Liver (tissue), 9 donors: ENCODE data around the gene CLCF1. TPM values are rescaled to one million over a fixed set of nuclear protein-coding genes. Genes with fewer than 3 reads are reported as not detected.

Experiments
- DNase-seq: peaks from one replicate; pipeline ENCODE4 v3.0.0-alpha.2; 2017; ENCODE audit warnings: low spot score
- H3K27ac ChIP-seq, 2 donors: one replicate each; pipeline ENCODE4 v1.7.0; 2013; ENCODE audit warnings: inconsistent platforms in 2 of 2, low read length in 2 of 2, control low read depth in 1 of 2, low read depth in 1 of 2, mild to moderate bottlenecking in 1 of 2
- H3K27me3 ChIP-seq, 4 donors: one replicate each; pipeline versions ENCODE4 v1.6.1 to v1.7.0; 2013; ENCODE audit warnings: low read length in 3 of 4, inconsistent platforms in 1 of 4, mild to moderate bottlenecking in 1 of 4, moderate library complexity in 1 of 4; ENCODE audit not compliant: control insufficient read depth in 4 of 4, insufficient read depth in 4 of 4
- H3K36me3 ChIP-seq, 4 donors: one replicate each; pipeline versions ENCODE4 v1.6.1 to v1.7.0; 2013; ENCODE audit warnings: low read length in 3 of 4, mild to moderate bottlenecking in 3 of 4, low read depth in 1 of 4, moderate library complexity in 1 of 4; ENCODE audit not compliant: control insufficient read depth in 4 of 4, insufficient read depth in 3 of 4
- H3K4me1 ChIP-seq, 4 donors: one replicate each; pipeline versions ENCODE4 v1.6.1 to v1.7.0; 2013; ENCODE audit warnings: low read length in 3 of 4, mild to moderate bottlenecking in 3 of 4, moderate library complexity in 1 of 4; ENCODE audit not compliant: control insufficient read depth in 4 of 4, insufficient read depth in 4 of 4
- H3K4me3 ChIP-seq, 3 donors: one replicate each; pipeline versions ENCODE4 v1.6.1 to v1.7.0; 2013; ENCODE audit warnings: low read length in 3 of 3, control low read depth in 1 of 3, low read depth in 1 of 3, mild to moderate bottlenecking in 1 of 3
- H3K9ac ChIP-seq, 2 donors: one replicate each; pipeline ENCODE4 v1.7.0; 2013; ENCODE audit warnings: low read length in 2 of 2, mild to moderate bottlenecking in 2 of 2, moderate library complexity in 2 of 2, control low read depth in 1 of 2, low read depth in 1 of 2
- H3K9me3 ChIP-seq, 4 donors: one replicate each; pipeline versions ENCODE4 v1.6.1 to v1.7.0; 2013; ENCODE audit warnings: low read length in 3 of 4; ENCODE audit not compliant: control insufficient read depth in 4 of 4
- EGR1 ChIP-seq, 2 donors: IDR thresholded peaks; 2 replicates each; pipeline ENCODE4 v1.6.1; 2016 to 2018; ENCODE audit warnings: antibody characterized with exemption in 2 of 2, low read depth in 2 of 2
- FOXA1 ChIP-seq: IDR thresholded peaks from 2 replicates; pipeline ENCODE4 v1.6.1; 2016; ENCODE audit warnings: antibody characterized with exemption
- FOXA2 ChIP-seq: IDR thresholded peaks from 2 replicates; pipeline ENCODE4 v1.6.1; 2016; ENCODE audit warnings: antibody characterized with exemption
- GABPA ChIP-seq, 2 donors: IDR thresholded peaks in 1 of 2; conservative IDR thresholded peaks in 1 of 2; 2 replicates each; pipeline ENCODE4 v1.6.1; 2016; ENCODE audit warnings: antibody characterized with exemption in 2 of 2, mild to moderate bottlenecking in 1 of 2, moderate library complexity in 1 of 2
- HNF4A ChIP-seq, 2 donors: conservative IDR thresholded peaks; 2 replicates each; pipeline ENCODE4 v1.6.1; 2016; ENCODE audit warnings: antibody characterized with exemption in 2 of 2, mild to moderate bottlenecking in 2 of 2
- NR2F2 ChIP-seq: IDR thresholded peaks from 2 replicates; pipeline ENCODE4 v1.6.1; 2016; ENCODE audit warnings: antibody characterized with exemption
- RAD21 ChIP-seq, 2 donors: IDR thresholded peaks; 2 replicates each; pipeline ENCODE4 v1.6.1; 2016; ENCODE audit warnings: antibody characterized with exemption in 2 of 2, mild to moderate bottlenecking in 2 of 2
- RXRA ChIP-seq, 2 donors: IDR thresholded peaks; 2 replicates each; pipeline ENCODE4 v1.6.1; 2017 to 2018; ENCODE audit warnings: antibody characterized with exemption in 2 of 2, mild to moderate bottlenecking in 1 of 2
- SP1 ChIP-seq: IDR thresholded peaks from 2 replicates; pipeline ENCODE4 v1.6.1; 2018; ENCODE audit warnings: antibody characterized with exemption, mild to moderate bottlenecking
- TAF1 ChIP-seq: conservative IDR thresholded peaks from 2 replicates; pipeline ENCODE4 v1.6.1; 2016; ENCODE audit warnings: antibody characterized with exemption, mild to moderate bottlenecking
- YY1 ChIP-seq: IDR thresholded peaks from 2 replicates; pipeline ENCODE4 v1.6.1; 2016; ENCODE audit warnings: antibody characterized with exemption, mild to moderate bottlenecking
- WGBS: extraction: QIAGEN DNeasy Blood & Tissue Kit; methylation state at CpG from one replicate; pipeline ENCODE4 v1.1.7; 2013; 5-methylcytosine and 5-hydroxymethylcytosine counted together
- polyA plus RNA-seq, 2 donors: library from polyadenylated mRNA; stranded (reverse) in 1 of 2; unstranded in 1 of 2; fragments of 200-250 nt in 1 of 2; fragments of >200 nt in 1 of 2; fragmentation: Nextera tagmentation in 1 of 2; extraction: Ambion mirVana in 1 of 2; gene quantifications; one replicate each; pipeline versions ENCODE4 v1.2.1 to v1.2.3, GENCODE V29; 2013 to 2015
- total RNA-seq, 2 donors: library from RNA; depleted of rRNA; stranded (reverse); fragments of >200 nt; gene quantifications; one replicate each; pipeline ENCODE4 v1.2.3, GENCODE V29; 2014
- TF ChIP-seq, protein P1 (sequence below): IDR thresholded peaks from 2 replicates; pipeline ENCODE4 v1.6.1; 2016; ENCODE audit warnings: antibody characterized with exemption
- TF ChIP-seq, protein P2 (sequence below): IDR thresholded peaks from 2 replicates; pipeline ENCODE4 v1.6.1; 2016; ENCODE audit warnings: antibody characterized with exemption, mild to moderate bottlenecking
- TF ChIP-seq, protein P3 (sequence below): fragments of 150-350 bp; IDR thresholded peaks from 2 replicates; pipeline ENCODE4 v1.5.1; 2017; ENCODE audit warnings: improper control_type of control experiment, low read depth, low read length; ENCODE audit not compliant: missing input control
- TF ChIP-seq, protein P4 (sequence below): IDR thresholded peaks from 2 replicates; pipeline ENCODE4 v1.6.1; 2016; ENCODE audit warnings: antibody characterized with exemption
- donor health status: healthy.
- donor health status: healthy.
- donor health status: healthy.
- donor health status: healthy.
- donor health status: healthy.

CLCF1 gene
- total and polyA plus RNA-seq, 4 donors: 0.14 to 1.8 (median 0.20) TPM

DNA sequence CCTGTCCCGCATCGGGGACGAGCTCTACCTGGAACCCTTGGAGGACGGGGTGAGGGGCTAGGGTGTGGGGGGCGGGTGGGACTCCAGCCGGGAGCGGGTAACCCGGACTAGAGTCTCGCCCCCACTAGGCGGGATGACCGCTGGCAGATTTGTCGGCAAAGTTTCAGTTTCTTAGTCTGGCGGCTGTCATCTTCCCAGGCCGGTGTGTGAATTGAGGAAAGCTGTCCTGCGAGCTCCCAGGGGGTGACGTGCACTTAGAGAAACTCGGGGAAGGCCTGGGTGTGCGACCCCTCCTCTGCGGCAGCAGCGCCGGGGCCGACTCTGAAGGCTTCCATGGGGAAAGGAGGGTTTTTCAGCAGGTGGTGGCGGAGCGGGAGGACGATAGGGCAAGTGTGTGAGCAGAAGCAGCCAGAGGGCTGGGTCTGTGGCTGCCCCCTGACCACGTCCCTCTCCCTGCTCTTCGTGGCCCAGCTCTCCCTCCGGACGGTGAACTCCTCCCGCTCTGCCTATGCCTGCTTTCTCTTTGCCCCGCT is 18.9 kb upstream of the CLCF1 start:
- no peaks in the 10 kb centered on the region for H3K9me3 ChIP-seq
- no peak for TF ChIP-seq FOXA2
- TF ChIP-seq TAF1: no peak
- TF ChIP-seq YY1: no peak
- TF ChIP-seq HNF4A (conservative IDR thresholded peaks at IDR 0.05): no peak
- no peak for TF ChIP-seq RXRA (IDR thresholded peaks at IDR 0.05)
- H3K27me3 ChIP-seq: no peaks in the 10 kb centered on the region
- H3K36me3 ChIP-seq: peaks cover under 1 to 13% (median 8%) of the 10 kb centered on the region in 4 donors
- WGBS: 5% methylated on average over 31 of the region's 31 CpGs
- peak overlapping the region; percentile 52 to 63 for H3K27ac ChIP-seq
- H3K4me1 ChIP-seq: peaks cover 0 to 23% (median 16%) of the 10 kb centered on the region in 4 donors
- H3K9ac ChIP-seq: peak overlapping the region; percentile 36 to 53
- DNase-seq: no peak
- peak overlapping the region; percentile 81 to 94 (median 85) for H3K4me3 ChIP-seq

DNA sequence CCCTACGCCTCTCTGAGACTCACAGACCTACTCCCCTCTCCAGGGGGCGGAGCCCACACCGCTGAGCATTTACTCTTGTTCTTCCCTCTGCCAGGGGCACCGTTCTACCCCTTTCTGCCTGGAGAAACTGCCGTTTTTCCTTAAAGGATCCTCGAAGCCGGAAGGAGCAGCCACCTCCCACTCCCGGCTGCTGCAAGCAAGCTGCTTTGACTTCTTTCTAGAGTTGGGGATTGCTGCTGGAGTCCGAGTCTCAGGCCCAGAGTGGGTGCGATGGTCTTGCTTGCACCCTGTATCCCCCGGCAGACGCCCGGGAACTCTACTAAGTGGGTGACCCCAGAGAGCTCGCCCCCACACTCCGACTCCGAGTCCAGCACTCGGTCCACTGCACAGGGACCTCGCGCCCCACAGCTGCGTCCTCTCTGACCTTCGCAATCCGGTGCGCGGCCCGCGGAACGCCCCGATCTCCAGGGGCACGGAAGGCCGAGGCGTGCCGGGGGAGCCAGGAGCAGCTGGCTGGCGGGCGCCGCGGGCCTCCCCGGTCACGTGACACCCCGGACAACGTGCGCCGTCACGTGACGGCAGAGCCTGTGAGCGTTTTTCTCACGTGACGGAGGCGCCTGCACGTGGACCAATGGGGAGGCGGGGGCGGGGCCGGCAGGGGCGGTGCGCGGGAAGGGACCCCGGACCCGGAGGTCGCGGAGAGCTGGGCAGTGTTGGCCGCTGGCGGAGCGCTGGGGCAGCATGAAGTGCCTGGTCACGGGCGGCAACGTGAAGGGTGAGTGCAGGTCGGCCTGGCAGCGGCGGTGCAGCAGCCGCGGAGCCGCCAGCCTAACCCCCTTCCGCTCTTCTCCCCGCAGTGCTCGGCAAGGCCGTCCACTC is 18.1 kb upstream of the CLCF1 start, which contains the start of gene RAD9A:
TSS of gene RAD9A (plus strand) at position 683 of the 879 bp plus-strand sequence. CDS start at position 742, 59 bp downstream.
- under 1% methylated on average over 75 of the region's 75 CpGs for WGBS
- H3K9ac ChIP-seq: peak within 1 kb of the TSS; percentile 53 to 59
- H3K4me1 ChIP-seq: peaks cover 0 to 22% (median 16%) of the 10 kb centered on the region in 4 donors

More for the DNA sequence above, 18.1 kb upstream of the CLCF1 start, which contains the start of gene RAD9A:
- no peaks in the 10 kb centered on the region for H3K27me3 ChIP-seq
- TF ChIP-seq EGR1 (IDR thresholded peaks at IDR 0.05; ENCODE audit: low read depth in 2 of 2) (no peak), YY1 (peak; percentile 32), RXRA (IDR thresholded peaks at IDR 0.05) (no peak), FOXA2 (no peak), FOXA1 (no peak), GABPA (IDR thresholded peaks at IDR 0.05 in 1 of 2, conservative IDR thresholded peaks at IDR 0.05 in 1 of 2) (no peak), HNF4A (conservative IDR thresholded peaks at IDR 0.05) (peak in 1 of 2 donors; percentile 36), SP1 (peak; percentile 64), NR2F2 (no peak), RAD21 (IDR thresholded peaks at IDR 0.05) (peak in 1 of 2 donors; percentile 29), TAF1 (no peak)
- TF ChIP-seq, protein P1, sequence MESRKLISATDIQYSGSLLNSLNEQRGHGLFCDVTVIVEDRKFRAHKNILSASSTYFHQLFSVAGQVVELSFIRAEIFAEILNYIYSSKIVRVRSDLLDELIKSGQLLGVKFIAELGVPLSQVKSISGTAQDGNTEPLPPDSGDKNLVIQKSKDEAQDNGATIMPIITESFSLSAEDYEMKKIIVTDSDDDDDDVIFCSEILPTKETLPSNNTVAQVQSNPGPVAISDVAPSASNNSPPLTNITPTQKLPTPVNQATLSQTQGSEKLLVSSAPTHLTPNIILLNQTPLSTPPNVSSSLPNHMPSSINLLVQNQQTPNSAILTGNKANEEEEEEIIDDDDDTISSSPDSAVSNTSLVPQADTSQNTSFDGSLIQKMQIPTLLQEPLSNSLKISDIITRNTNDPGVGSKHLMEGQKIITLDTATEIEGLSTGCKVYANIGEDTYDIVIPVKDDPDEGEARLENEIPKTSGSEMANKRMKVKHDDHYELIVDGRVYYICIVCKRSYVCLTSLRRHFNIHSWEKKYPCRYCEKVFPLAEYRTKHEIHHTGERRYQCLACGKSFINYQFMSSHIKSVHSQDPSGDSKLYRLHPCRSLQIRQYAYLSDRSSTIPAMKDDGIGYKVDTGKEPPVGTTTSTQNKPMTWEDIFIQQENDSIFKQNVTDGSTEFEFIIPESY: no peak
- TF ChIP-seq, protein P2, sequence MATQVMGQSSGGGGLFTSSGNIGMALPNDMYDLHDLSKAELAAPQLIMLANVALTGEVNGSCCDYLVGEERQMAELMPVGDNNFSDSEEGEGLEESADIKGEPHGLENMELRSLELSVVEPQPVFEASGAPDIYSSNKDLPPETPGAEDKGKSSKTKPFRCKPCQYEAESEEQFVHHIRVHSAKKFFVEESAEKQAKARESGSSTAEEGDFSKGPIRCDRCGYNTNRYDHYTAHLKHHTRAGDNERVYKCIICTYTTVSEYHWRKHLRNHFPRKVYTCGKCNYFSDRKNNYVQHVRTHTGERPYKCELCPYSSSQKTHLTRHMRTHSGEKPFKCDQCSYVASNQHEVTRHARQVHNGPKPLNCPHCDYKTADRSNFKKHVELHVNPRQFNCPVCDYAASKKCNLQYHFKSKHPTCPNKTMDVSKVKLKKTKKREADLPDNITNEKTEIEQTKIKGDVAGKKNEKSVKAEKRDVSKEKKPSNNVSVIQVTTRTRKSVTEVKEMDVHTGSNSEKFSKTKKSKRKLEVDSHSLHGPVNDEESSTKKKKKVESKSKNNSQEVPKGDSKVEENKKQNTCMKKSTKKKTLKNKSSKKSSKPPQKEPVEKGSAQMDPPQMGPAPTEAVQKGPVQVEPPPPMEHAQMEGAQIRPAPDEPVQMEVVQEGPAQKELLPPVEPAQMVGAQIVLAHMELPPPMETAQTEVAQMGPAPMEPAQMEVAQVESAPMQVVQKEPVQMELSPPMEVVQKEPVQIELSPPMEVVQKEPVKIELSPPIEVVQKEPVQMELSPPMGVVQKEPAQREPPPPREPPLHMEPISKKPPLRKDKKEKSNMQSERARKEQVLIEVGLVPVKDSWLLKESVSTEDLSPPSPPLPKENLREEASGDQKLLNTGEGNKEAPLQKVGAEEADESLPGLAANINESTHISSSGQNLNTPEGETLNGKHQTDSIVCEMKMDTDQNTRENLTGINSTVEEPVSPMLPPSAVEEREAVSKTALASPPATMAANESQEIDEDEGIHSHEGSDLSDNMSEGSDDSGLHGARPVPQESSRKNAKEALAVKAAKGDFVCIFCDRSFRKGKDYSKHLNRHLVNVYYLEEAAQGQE: no peak
- TF ChIP-seq, protein P3, sequence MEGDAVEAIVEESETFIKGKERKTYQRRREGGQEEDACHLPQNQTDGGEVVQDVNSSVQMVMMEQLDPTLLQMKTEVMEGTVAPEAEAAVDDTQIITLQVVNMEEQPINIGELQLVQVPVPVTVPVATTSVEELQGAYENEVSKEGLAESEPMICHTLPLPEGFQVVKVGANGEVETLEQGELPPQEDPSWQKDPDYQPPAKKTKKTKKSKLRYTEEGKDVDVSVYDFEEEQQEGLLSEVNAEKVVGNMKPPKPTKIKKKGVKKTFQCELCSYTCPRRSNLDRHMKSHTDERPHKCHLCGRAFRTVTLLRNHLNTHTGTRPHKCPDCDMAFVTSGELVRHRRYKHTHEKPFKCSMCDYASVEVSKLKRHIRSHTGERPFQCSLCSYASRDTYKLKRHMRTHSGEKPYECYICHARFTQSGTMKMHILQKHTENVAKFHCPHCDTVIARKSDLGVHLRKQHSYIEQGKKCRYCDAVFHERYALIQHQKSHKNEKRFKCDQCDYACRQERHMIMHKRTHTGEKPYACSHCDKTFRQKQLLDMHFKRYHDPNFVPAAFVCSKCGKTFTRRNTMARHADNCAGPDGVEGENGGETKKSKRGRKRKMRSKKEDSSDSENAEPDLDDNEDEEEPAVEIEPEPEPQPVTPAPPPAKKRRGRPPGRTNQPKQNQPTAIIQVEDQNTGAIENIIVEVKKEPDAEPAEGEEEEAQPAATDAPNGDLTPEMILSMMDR: no peak
- TF ChIP-seq, protein P4, sequence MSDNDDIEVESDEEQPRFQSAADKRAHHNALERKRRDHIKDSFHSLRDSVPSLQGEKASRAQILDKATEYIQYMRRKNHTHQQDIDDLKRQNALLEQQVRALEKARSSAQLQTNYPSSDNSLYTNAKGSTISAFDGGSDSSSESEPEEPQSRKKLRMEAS: no peak
- H3K27ac ChIP-seq: peak within 1 kb of the TSS; percentile 57 to 63
- H3K9me3 ChIP-seq: no peaks in the 10 kb centered on the region
- peaks cover 0 to 11% (median 6%) of the 10 kb centered on the region in 4 donors for H3K36me3 ChIP-seq
- H3K4me3 ChIP-seq: peak within 1 kb of the TSS; percentile 81 to 94 (median 85)
- peak; percentile 96 for DNase-seq
